A673 (cell line): Measurements from ENCODE around the gene GTPBP6.
"Not testable (repeated sequence)": the region's sequence is repeated elsewhere in the genome, so short reads cannot be mapped to it uniquely, and the experiment has no call there.

Experiments used
- CTCF ChIP-seq: fragments of 300-800, 200-600 bp; sonication (generic); conservative IDR thresholded peaks from 2 replicates; pipeline ENCODE4 v1.5.1; 2017; ENCODE audit warnings: low read depth, mild to moderate bottlenecking, antibody characterized with exemption, low read length, moderate library complexity, mixed read lengths
- EZH2 ChIP-seq: fragments of 200-600 bp; sonication (generic); IDR thresholded peaks from 2 replicates; pipeline ENCODE4 v1.6.1; 2017; ENCODE audit warnings: borderline replicate concordance, low read depth, mild to moderate bottlenecking, mixed read lengths, antibody characterized with exemption, low read length; ENCODE audit not compliant: poor library complexity, severe bottlenecking

- TF ChIP-seq CTCF, EZH2: not testable (repeated sequence)
These were observed 32.7 kb upstream of the GTPBP6 start for GRCh38 chrX:351324-351641.
